HepG2 (cell line): ENCODE measurements around the gene CNDP1. TPM values are rescaled to one million over a fixed set of nuclear protein-coding genes. Genes with fewer than 3 reads are reported as not detected.

Experiments used
- ASH2L ChIP-seq: fragments of 300-600, 200-600 bp; sonication (generic); IDR thresholded peaks from 2 replicates; pipeline ENCODE4 v1.7.0; 2017; ENCODE audit warnings: low read depth, mild to moderate bottlenecking, moderate library complexity, mixed read lengths, low read length; ENCODE audit not compliant: insufficient read length
- FOXA1 ChIP-seq, 2 experiments: fragments of 450-650 bp in 1 of 2; sonication (generic) in 1 of 2; formaldehyde crosslinking in 1 of 2; IDR thresholded peaks; 2 replicates each; pipeline versions ENCODE4 v1.4.0 to v1.6.1; 2016 to 2020; ENCODE audit warnings: missing genetic modification reagents in 1 of 2
- GFI1 ChIP-seq: sonication (generic); formaldehyde crosslinking; IDR thresholded peaks from 2 replicates; pipeline ENCODE4 v1.5.0; 2020; ENCODE audit warnings: missing genetic modification reagents, mild to moderate bottlenecking, borderline replicate concordance
- HES4 ChIP-seq: sonication (generic); formaldehyde crosslinking; IDR thresholded peaks from 2 replicates; pipeline ENCODE4 v1.9.0; 2021; ENCODE audit warnings: mild to moderate bottlenecking, missing genetic modification reagents, borderline replicate concordance
- MZF1 ChIP-seq: sonication (generic); formaldehyde crosslinking; IDR thresholded peaks from 2 replicates; pipeline ENCODE4 v1.8.1; 2023; ENCODE audit warnings: mild to moderate bottlenecking, missing genetic modification reagents, borderline replicate concordance
- NFIC ChIP-seq: IDR thresholded peaks from 2 replicates; pipeline ENCODE4 v1.6.1; 2012; ENCODE audit warnings: mild to moderate bottlenecking, low read length, inconsistent platforms
- RFX5 ChIP-seq: IDR thresholded peaks from 2 replicates; pipeline ENCODE4 v1.6.1; 2011; ENCODE audit warnings: low read depth, low read length, improper control_type of control experiment
- SAFB2 ChIP-seq: sonication (generic); formaldehyde crosslinking; IDR thresholded peaks from 2 replicates; pipeline ENCODE4 v1.5.1; 2020; ENCODE audit warnings: missing genetic modification reagents, low read depth, mild to moderate bottlenecking, borderline replicate concordance
- SCMH1 ChIP-seq: sonication (generic); formaldehyde crosslinking; IDR thresholded peaks from 2 replicates; pipeline ENCODE4 v1.9.0; 2021; ENCODE audit warnings: missing genetic modification reagents, mild to moderate bottlenecking, borderline replicate concordance
- SIN3B ChIP-seq: fragments of 150-350 bp; IDR thresholded peaks from 2 replicates; pipeline ENCODE4 v1.6.1; 2014; ENCODE audit warnings: low read length
- SMAD1 ChIP-seq: sonication (generic); formaldehyde crosslinking; IDR thresholded peaks from 2 replicates; pipeline ENCODE4 v1.4.0; 2020; ENCODE audit warnings: missing genetic modification reagents, low read depth, mild to moderate bottlenecking, borderline replicate concordance
- SP5 ChIP-seq: IDR thresholded peaks from 2 replicates; pipeline ENCODE4 v1.6.1; 2016; ENCODE audit warnings: low read depth, borderline replicate concordance
- SRSF9 ChIP-seq: fragments of 200-400 bp; formaldehyde crosslinking; IDR thresholded peaks from 2 replicates; pipeline ENCODE4 v1.6.1; 2018; ENCODE audit warnings: borderline replicate concordance, mild to moderate bottlenecking, low read depth, low read length; ENCODE audit not compliant: insufficient read depth, poor library complexity, severe bottlenecking
- ZBTB20 ChIP-seq: sonication (generic); formaldehyde crosslinking; IDR thresholded peaks from 2 replicates; pipeline ENCODE4 v1.8.1; 2023; ENCODE audit warnings: missing genetic modification reagents, low read depth, mild to moderate bottlenecking, borderline replicate concordance
- ZNF101 ChIP-seq: sonication (generic); formaldehyde crosslinking; IDR thresholded peaks from 2 replicates; pipeline ENCODE4 v1.4.0; 2020; ENCODE audit warnings: mild to moderate bottlenecking, low read depth, missing genetic modification reagents, borderline replicate concordance
- ZNF20 ChIP-seq: sonication (generic); formaldehyde crosslinking; IDR thresholded peaks from 2 replicates; pipeline ENCODE4 v1.4.0; 2020; ENCODE audit warnings: mild to moderate bottlenecking, moderate library complexity, missing genetic modification reagents
- ZNF577 ChIP-seq: sonication (generic); formaldehyde crosslinking; IDR thresholded peaks from 2 replicates; pipeline ENCODE4 v1.4.0; 2020; ENCODE audit warnings: mild to moderate bottlenecking, low read depth, missing genetic modification reagents, borderline replicate concordance
- ZNF670 ChIP-seq: sonication (generic); formaldehyde crosslinking; IDR thresholded peaks from 2 replicates; pipeline ENCODE4 v1.8.0; 2022; ENCODE audit warnings: mild to moderate bottlenecking, missing genetic modification reagents, borderline replicate concordance
- ZNF672 ChIP-seq: sonication (generic); formaldehyde crosslinking; IDR thresholded peaks from 2 replicates; pipeline ENCODE4 v1.8.1; 2022; ENCODE audit warnings: missing genetic modification reagents
- ZNF766 ChIP-seq: sonication (generic); formaldehyde crosslinking; IDR thresholded peaks from 2 replicates; pipeline ENCODE4 v1.5.0; 2020; ENCODE audit warnings: missing genetic modification reagents, borderline replicate concordance
- ZSCAN31 ChIP-seq: sonication (generic); formaldehyde crosslinking; IDR thresholded peaks from 2 replicates; pipeline ENCODE4 v1.5.0; 2020; ENCODE audit warnings: low read depth, mild to moderate bottlenecking, missing genetic modification reagents
- polyA plus RNA-seq, 8 experiments: library from polyadenylated mRNA; depleted of rRNA in 3 of 8; stranded (reverse) in 7 of 8; unstranded in 1 of 8; fragments of >200 nt; fragmentation: Illumina TruSeq in 4 of 8; extraction: Trizol in 4 of 8; gene quantifications; 2 replicates each; pipeline versions ENCODE4 v1.2.1 to v1.2.3, GENCODE V29; 2011 to 2016; ENCODE audit warnings: low read depth in 4 of 8, missing spikeins in 1 of 8, mixed read lengths in 1 of 8; ENCODE audit not compliant: insufficient read depth in 1 of 8
- total RNA-seq, 5 experiments: library from RNA; depleted of rRNA; stranded (reverse); fragments of >200 nt; fragmentation: Illumina TruSeq; extraction: Trizol; gene quantifications; 2 replicates each; pipeline ENCODE4 v1.2.3, GENCODE V29; 2016; ENCODE audit warnings: low read depth in 1 of 5
- TF ChIP-seq, protein P1 (sequence below): sonication (generic); formaldehyde crosslinking; IDR thresholded peaks from 2 replicates; pipeline ENCODE4 v1.4.0; 2020; ENCODE audit warnings: mild to moderate bottlenecking, missing genetic modification reagents, borderline replicate concordance

CNDP1 gene
- total and polyA plus RNA-seq, 2 of the 13 experiments (the other 11 are each of a cell fraction or from before 2014, with no cell fraction given) = 0.01 TPM; not detected in 1

DNA sequence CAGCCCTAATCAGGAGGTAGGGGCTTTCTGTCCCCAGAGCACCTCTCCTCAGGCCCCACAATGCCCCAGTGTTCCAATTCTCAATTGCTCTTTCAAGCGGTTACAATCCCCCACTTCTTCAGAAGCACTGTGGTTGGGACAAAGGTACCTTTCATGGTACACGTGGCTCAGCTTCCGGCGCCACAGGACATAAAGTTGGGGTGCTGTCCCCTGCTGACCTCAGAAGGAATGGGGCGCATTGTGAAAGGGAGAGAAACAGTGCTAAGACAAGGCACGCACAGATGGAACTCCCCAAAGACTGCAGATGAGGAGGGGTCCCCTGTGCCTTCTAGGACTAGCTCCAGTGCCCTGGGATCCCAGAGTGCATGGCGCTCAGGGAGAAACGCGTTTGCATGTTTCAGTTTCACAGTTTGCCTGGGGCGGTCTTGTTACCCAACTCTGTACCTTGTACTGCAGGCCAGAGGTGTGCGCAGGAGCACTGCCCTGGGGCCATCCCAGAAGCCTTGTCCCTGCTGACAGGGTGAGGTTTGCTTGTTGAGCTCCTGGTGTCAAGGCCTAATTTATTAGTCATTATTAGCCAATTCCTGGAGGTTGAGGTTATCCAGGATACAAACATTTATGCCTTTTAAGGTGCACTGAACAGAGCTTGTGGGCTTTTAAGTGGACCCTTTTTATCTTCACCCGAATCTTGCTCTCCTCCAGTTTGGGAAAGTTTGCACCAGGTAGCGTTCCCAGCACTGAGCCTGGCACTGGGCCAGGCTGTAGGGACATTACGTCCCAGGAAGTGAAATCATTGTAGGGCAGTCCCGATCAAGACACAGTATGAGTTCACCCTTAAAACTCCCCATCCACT is 7.6 kb downstream of the CNDP1 start (continued):
- TF ChIP-seq ASH2L = peak; percentile 95
- TF ChIP-seq ZNF670 (CRISPR knock-in tag) = peak; percentile 53; the same call in 1 of the 2 replicates
- no peak for TF ChIP-seq ZNF672
- no peak for TF ChIP-seq ZNF20 (CRISPR knock-in tag)
- no peak for TF ChIP-seq RFX5
- peak; percentile 79; the same call in 1 of the 2 replicates for TF ChIP-seq GFI1 (CRISPR knock-in tag)
- peak; percentile 79; the same call in 1 of the 2 replicates for TF ChIP-seq NFIC
- no peak for TF ChIP-seq ZNF577 (CRISPR knock-in tag)
- no peak for TF ChIP-seq SCMH1 (CRISPR knock-in tag)
- TF ChIP-seq ZNF101 = no peak
- TF ChIP-seq SAFB2 (CRISPR knock-in tag) = no peak
- no peak for TF ChIP-seq FOXA1 (IDR thresholded peaks at IDR 0.05)
- peak; percentile 80 for TF ChIP-seq FOXA1 (CRISPR knock-in tag; IDR thresholded peaks at IDR 0.05)
- TF ChIP-seq SMAD1 = no peak
- peak; percentile 86 for TF ChIP-seq SP5 (CRISPR knock-in tag)
- no peak; the same call in 1 of the 2 replicates for TF ChIP-seq SIN3B
- no peak for TF ChIP-seq MZF1 (CRISPR knock-in tag)
- 0 out of 2 replicates have a peak, but pooled peaks have one; percentile 56 for TF ChIP-seq ZNF766 (CRISPR knock-in tag)
- peak; percentile 92; the same call in 1 of the 2 replicates for TF ChIP-seq ZBTB20
- TF ChIP-seq, protein P1, sequence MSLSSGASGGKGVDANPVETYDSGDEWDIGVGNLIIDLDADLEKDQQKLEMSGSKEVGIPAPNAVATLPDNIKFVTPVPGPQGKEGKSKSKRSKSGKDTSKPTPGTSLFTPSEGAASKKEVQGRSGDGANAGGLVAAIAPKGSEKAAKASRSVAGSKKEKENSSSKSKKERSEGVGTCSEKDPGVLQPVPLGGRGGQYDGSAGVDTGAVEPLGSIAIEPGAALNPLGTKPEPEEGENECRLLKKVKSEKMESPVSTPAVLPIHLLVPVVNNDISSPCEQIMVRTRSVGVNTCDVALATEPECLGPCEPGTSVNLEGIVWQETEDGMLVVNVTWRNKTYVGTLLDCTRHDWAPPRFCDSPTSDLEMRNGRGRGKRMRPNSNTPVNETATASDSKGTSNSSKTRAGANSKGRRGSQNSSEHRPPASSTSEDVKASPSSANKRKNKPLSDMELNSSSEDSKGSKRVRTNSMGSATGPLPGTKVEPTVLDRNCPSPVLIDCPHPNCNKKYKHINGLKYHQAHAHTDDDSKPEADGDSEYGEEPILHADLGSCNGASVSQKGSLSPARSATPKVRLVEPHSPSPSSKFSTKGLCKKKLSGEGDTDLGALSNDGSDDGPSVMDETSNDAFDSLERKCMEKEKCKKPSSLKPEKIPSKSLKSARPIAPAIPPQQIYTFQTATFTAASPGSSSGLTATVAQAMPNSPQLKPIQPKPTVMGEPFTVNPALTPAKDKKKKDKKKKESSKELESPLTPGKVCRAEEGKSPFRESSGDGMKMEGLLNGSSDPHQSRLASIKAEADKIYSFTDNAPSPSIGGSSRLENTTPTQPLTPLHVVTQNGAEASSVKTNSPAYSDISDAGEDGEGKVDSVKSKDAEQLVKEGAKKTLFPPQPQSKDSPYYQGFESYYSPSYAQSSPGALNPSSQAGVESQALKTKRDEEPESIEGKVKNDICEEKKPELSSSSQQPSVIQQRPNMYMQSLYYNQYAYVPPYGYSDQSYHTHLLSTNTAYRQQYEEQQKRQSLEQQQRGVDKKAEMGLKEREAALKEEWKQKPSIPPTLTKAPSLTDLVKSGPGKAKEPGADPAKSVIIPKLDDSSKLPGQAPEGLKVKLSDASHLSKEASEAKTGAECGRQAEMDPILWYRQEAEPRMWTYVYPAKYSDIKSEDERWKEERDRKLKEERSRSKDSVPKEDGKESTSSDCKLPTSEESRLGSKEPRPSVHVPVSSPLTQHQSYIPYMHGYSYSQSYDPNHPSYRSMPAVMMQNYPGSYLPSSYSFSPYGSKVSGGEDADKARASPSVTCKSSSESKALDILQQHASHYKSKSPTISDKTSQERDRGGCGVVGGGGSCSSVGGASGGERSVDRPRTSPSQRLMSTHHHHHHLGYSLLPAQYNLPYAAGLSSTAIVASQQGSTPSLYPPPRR (CRISPR knock-in tag) = peak; percentile 82
- no peak for TF ChIP-seq SRSF9
- TF ChIP-seq ZSCAN31 (CRISPR knock-in tag) = peak; percentile 80; the same call in 1 of the 2 replicates
- no peak for TF ChIP-seq HES4 (CRISPR knock-in tag)
